ENCODE measurements around the gene TAF3.

Gene TAF3

DNA sequence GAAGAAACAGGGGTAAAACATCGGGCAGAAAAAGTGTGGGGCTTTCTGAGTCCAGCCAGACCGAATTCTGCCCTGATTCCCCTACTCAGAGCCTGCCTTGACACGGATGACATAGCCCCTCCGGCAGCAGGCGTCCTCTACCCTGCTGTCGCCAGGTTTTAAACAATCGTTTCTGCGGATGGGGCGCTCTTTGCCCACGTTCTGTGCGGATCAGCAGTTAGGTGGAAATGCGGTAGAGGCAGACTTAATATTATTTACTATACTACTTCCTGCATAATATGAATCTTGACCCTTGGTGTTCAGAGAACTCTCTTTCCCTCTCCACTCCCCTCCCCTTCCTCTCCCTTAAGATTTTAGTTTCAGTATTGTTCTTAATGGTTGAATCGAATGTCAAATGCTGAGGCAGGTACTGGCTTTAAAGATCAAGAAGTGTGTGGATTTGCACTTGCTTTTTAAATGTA, 238.6 kb downstream of the TAF3 start:
- Histone ChIP-seq H3K4me3 (peak overlapping the region; percentile 8), H3K27ac (peak overlapping the region in 1 of 2 donors; percentile 8)
- DNase-seq (ENCODE audit: low spot score): no peak
- TF ChIP-seq, protein P1, sequence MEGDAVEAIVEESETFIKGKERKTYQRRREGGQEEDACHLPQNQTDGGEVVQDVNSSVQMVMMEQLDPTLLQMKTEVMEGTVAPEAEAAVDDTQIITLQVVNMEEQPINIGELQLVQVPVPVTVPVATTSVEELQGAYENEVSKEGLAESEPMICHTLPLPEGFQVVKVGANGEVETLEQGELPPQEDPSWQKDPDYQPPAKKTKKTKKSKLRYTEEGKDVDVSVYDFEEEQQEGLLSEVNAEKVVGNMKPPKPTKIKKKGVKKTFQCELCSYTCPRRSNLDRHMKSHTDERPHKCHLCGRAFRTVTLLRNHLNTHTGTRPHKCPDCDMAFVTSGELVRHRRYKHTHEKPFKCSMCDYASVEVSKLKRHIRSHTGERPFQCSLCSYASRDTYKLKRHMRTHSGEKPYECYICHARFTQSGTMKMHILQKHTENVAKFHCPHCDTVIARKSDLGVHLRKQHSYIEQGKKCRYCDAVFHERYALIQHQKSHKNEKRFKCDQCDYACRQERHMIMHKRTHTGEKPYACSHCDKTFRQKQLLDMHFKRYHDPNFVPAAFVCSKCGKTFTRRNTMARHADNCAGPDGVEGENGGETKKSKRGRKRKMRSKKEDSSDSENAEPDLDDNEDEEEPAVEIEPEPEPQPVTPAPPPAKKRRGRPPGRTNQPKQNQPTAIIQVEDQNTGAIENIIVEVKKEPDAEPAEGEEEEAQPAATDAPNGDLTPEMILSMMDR (IDR thresholded peaks at IDR 0.05): no peak

DNA sequence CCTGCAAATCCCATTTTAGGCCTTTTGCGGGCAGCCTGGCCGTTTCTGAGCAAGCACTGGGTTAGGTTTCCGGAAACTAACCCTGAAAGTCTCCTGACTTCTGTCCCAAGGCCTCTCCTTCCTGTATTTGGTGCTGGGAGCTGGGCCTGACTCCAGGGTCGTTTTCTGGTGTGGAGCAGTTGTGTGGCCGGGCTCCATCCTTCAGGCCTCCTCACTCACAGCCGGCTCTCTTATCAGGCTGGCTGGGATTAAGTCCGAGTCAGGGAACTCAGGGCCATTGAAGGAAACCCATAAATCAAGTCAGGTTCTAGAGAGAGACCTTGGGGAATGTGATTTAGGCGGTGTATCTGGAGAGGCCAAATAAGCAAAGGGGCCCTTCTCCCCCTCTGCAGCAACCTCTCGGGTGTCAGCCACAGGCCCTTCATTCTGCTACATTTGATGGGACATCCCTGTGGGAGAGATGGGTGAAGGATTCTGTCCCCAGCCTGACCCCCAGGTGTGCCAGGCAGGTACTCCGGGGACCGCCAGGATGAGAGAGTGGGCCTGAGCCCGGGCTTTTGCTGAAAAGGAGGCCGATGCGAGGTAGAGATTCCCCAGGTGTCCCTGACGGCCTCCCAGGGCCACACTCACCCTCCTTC, 239.4 kb downstream of the TAF3 start:
- Histone ChIP-seq H3K27ac (peak overlapping the region in 1 of 2 donors; percentile 8), H3K4me3 (peak overlapping the region; percentile 8)
- no peak for DNase-seq (ENCODE audit: low spot score)
- TF ChIP-seq, protein P1 (IDR thresholded peaks at IDR 0.05): no peak

DNA sequence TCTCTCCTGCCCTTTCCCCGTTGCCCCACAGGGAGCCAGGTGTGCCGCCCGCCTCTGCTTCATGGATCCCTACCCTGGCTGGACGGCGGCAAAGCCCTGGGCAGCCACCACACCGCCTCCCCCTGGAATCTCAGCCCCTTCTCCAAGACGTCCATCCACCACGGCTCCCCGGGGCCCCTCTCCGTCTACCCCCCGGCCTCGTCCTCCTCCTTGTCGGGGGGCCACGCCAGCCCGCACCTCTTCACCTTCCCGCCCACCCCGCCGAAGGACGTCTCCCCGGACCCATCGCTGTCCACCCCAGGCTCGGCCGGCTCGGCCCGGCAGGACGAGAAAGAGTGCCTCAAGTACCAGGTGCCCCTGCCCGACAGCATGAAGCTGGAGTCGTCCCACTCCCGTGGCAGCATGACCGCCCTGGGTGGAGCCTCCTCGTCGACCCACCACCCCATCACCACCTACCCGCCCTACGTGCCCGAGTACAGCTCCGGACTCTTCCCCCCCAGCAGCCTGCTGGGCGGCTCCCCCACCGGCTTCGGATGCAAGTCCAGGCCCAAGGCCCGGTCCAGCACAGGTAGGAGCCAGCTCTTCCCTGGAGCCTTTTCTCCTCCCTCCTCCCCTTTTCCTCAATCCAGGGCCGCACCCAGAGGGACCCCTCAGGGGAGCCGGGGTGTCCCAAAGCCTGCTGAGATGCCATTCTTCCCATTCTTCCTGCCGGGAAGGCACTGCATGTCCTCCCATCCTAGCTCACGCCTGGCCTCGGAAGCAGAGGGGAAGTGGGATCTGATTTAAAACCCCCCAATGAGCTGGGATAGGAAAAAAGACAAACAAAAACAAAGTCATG, 240.2 kb downstream of the TAF3 start:
- no peak for DNase-seq (ENCODE audit: low spot score)
- H3K4me3 ChIP-seq: no peak overlapping the region

DNA sequence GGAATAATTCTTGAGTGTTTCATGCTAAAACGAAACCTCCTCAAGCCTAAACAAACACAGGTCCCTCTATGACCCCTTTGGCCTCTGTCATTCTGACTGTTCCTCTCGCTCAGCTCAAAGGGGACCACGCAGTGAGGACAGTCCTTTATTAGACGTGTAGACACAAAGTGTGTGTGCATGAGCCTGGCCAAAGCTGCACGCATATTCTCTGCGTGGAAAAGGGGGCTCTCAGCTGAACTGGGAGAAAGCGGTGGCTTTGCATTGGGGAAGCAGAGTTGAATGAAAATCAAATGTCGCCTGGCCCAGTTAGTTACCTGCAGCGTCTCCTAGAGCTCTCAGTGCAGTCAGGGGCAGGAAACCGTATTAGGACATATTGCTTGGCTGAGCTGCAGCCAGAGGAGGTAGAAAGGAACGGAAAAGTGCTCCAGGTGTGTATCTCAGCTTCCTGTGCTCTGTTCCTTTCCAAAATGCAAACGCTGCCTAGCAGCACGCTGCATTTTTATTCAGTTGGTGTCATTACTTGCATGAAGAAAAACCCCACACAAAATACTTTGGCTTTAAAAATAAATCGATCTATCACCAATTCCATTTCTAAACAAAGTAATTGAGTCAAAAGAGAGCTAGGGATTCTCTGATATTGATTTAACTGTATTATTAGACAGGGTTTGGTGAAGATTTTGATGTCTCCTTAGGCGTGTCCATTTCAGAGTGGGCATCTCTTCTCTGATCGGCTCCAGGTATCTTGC, 241.1 kb downstream of the TAF3 start:
- no peak overlapping the region for H3K4me3 ChIP-seq
- DNase-seq (ENCODE audit: low spot score): no peak
- TF ChIP-seq, protein P1 (IDR thresholded peaks at IDR 0.05): no peak
- H3K27ac ChIP-seq: no peak overlapping the region

More for the DNA sequence above, 240.2 kb downstream of the TAF3 start:
- H3K27ac ChIP-seq: no peak overlapping the region
- TF ChIP-seq, protein P1 (IDR thresholded peaks at IDR 0.05): no peak

DNA sequence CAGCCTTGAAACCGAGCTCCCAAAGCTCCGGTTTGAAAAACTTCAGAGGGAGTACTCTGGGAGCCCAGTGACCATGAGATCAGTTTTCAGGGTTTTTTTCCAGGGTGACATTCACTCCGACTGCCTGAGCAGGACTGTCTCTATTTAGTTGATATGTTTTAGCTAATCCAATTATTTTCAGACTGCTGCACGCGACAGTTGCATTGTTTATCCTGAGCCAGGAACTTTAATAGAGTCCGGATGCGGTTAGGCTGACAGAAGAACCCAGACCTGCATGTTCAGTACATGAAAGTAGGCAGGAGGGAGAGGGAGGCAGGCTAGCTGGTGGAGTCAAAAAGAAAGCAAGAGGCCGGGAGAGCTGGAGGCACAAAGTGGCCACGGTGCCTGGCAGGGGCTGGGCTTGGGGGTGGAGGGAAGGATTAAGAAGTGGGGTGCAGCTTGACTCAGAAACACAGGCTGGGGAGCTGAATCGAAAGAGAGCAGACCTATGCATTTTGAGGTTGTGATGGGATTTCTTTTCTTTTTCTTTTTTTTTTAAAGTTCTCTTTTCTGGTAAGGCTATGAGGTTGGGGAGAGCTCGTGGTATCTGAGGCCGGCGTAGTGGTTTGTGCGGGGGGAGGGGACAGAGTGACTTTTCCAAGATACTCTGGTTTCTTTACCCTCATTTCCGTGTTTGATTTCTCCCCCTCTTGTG, 241.9 kb downstream of the TAF3 start:
- no peak for DNase-seq (ENCODE audit: low spot score)
- H3K4me3 ChIP-seq: no peak overlapping the region
- H3K27ac ChIP-seq: no peak overlapping the region
- TF ChIP-seq, protein P1 (IDR thresholded peaks at IDR 0.05): no peak

DNA sequence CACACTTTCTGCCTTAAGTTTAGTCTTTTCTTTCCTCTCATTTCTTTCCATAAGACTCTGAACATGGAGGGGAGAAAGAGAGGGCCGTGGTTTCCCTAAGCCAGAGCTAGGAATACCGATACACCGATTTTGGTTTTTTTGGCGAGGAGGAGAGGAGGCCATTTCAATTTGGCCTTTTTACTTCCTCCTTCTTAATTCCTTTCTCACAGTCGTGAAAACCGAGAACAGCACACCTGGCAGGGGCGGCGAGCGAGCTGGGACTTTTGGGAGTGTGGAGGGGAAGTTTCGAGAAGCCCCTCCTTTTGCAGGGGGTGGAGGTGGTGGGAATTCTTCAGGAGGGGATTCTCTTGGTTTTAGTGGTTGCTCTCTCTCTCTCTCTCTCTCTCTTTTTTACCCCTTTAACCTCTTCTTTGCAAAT, 242.4 kb downstream of the TAF3 start:
- no peak for DNase-seq (ENCODE audit: low spot score)
- Histone ChIP-seq H3K27ac (no peak overlapping the region), H3K4me3 (no peak overlapping the region)
- TF ChIP-seq, protein P1 (IDR thresholded peaks at IDR 0.05): no peak

All from coronary artery (tissue), 2 donors.